Dendritic cell treated with granulocyte-macrophage colony-stimulating factor and Interleukin-4, amounts not matched to agents 40 ng/mL and 50 ng/mL, for 4 days (primary cell): ENCODE measurements around the gene FBXL7.

Source experiments
- H3K27ac Mint-ChIP-seq: one replicate; pipeline ENCODE4 v1.8.0; 2022; ENCODE audit warnings: mild to moderate bottlenecking, mixed read lengths
- H3K27me3 Mint-ChIP-seq: one replicate; pipeline ENCODE4 v1.8.0; 2022; ENCODE audit warnings: mild to moderate bottlenecking, mixed read lengths
- H3K36me3 Mint-ChIP-seq: one replicate; pipeline ENCODE4 v1.8.0; 2022; ENCODE audit warnings: low read depth, mixed read lengths
- H3K4me1 Mint-ChIP-seq: one replicate; pipeline ENCODE4 v1.8.0; 2022; ENCODE audit warnings: low read depth, mixed read lengths
- H3K4me3 Mint-ChIP-seq: one replicate; pipeline ENCODE4 v1.8.0; 2022; ENCODE audit warnings: mild to moderate bottlenecking, moderate library complexity, mixed read lengths
- H3K9me3 Mint-ChIP-seq: one replicate; pipeline ENCODE4 v1.8.0; 2022; ENCODE audit warnings: mixed read lengths
- intact Hi-C: fragments of 100-400 bp; cut with micrococcal nuclease; formaldehyde crosslinking; loops from one replicate; pipeline ENCODE4 v1.15.0; 2022

Gene FBXL7

DNA sequence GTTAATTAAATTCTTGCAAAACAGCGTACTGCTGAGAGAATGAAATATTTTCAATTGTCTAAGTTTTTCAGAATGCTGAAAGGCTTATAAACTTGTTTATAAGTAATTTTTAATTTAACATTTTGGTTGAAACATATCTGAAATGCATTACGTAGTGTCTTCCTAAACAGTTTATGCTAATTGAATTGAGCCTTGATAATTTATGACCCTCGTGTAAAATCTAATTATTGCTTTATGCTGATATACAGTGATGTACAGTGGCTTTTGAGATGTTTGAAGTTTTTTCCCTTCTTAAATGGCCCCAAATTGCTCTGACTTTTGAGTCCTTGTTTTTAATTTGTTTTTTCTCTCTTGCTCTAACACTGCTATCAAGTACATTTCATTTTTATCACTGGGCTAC, 262.7 kb downstream of the FBXL7 start:
- H3K27ac Mint-ChIP-seq, result no peak overlapping the region
- H3K4me3 Mint-ChIP-seq, result no peak overlapping the region
- H3K4me1 Mint-ChIP-seq, result no peaks in the 10 kb centered on the region
- no peaks in the 10 kb centered on the region for H3K36me3 Mint-ChIP-seq
- peaks cover 21% of the 10 kb centered on the region for H3K9me3 Mint-ChIP-seq
- H3K27me3 Mint-ChIP-seq, result no peaks in the 10 kb centered on the region
- intact Hi-C loops, result no loop called here

DNA sequence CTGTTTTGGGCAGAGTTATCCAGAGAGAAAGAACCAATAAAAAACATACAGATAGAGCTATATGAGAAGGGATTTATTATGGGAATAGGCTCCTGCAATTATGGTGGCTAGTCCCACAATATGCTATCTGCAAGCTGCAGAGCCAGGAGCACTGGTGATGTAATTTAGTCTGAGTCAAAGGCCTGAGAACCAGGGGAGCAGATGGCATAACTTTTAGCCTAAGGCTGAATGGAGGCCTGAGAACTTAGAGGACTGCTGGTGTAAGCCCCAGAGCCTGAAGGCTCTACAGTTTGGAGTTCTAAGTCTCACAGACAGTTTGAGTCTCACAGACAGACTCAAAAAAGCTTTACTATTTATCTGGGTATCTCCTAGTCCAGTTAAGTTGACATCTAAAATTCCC, 263.8 kb downstream of the FBXL7 start:
- H3K4me3 Mint-ChIP-seq, result no peak overlapping the region
- no peaks in the 10 kb centered on the region for H3K27me3 Mint-ChIP-seq
- no peaks in the 10 kb centered on the region for H3K4me1 Mint-ChIP-seq
- H3K9me3 Mint-ChIP-seq, result peaks cover 21% of the 10 kb centered on the region
- H3K27ac Mint-ChIP-seq, result no peak overlapping the region
- H3K36me3 Mint-ChIP-seq, result no peaks in the 10 kb centered on the region
- intact Hi-C loops, result no loop called here

DNA sequence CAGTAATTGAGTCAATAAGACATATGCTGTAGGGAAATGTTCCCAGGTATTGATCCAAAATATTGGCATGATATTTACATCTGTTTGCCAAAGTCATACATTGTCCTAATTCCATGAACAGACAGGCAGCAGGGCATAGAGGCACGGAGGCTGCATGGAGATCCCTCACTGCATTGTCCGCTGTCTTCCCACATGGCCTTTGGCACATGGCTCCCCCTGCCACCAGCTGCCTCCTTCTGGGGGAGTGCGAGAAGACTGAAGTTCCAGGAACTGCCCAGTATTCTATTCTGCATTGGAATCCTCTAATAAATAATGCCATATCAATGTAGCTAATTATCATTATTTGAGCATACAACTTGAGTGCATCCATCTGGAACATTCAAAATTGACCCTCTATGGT, 269.0 kb downstream of the FBXL7 start:
- Mint-ChIP-seq H3K4me1 (no peaks in the 10 kb centered on the region), H3K9me3 (peaks cover 36% of the 10 kb centered on the region), H3K27ac (no peak overlapping the region), H3K27me3 (no peaks in the 10 kb centered on the region), H3K4me3 (no peak overlapping the region), H3K36me3 (no peaks in the 10 kb centered on the region)
- intact Hi-C loops, result no loop called here

DNA sequence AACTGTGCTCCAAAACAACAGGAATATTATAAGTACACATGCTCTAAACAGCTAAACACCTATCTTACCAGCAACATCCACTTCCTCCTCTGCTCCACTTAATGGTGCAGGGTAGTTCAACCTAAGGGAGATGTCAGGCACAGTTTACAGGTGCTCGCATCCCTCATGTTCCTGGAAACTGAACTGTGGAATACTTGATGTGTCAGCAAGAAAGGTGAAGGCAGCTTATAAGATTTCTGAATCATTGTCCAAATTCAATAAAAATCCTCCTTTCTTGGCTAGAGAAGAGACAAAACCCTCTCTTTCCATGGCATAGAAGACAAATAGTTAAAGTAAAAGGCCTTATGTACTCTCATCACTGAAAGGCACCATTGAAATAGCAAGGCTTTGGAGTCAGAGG, 272.2 kb downstream of the FBXL7 start:
- Mint-ChIP-seq H3K4me1 (no peaks in the 10 kb centered on the region), H3K4me3 (no peak overlapping the region), H3K27ac (no peak overlapping the region), H3K36me3 (no peaks in the 10 kb centered on the region), H3K9me3 (peaks cover 33% of the 10 kb centered on the region), H3K27me3 (no peaks in the 10 kb centered on the region)
- intact Hi-C loops, result no loop called here

DNA sequence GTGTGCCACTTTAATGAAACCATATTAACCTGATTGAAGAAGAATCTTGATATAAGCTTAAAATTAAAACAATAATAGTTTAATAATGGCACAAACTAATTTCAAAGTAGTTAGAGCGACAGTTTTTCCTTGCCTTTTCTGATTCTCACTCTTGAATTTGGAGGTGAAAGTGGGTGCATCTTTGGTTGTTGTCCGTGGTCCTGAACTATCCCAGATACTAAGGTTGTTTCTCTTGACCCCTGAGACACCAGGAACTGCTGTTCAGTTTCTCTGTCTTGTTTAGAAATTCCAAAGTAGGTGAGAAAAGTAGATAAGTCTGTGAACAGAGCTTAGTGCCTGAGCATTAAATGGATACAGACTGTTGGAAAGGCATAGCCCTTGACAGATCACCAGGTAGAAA, 274.7 kb downstream of the FBXL7 start:
- intact Hi-C loops, result no loop called here
- H3K9me3 Mint-ChIP-seq, result peaks cover 47% of the 10 kb centered on the region
- H3K4me1 Mint-ChIP-seq, result no peaks in the 10 kb centered on the region
- no peak overlapping the region for H3K4me3 Mint-ChIP-seq
- no peaks in the 10 kb centered on the region for H3K27me3 Mint-ChIP-seq
- no peaks in the 10 kb centered on the region for H3K36me3 Mint-ChIP-seq
- no peak overlapping the region for H3K27ac Mint-ChIP-seq

DNA sequence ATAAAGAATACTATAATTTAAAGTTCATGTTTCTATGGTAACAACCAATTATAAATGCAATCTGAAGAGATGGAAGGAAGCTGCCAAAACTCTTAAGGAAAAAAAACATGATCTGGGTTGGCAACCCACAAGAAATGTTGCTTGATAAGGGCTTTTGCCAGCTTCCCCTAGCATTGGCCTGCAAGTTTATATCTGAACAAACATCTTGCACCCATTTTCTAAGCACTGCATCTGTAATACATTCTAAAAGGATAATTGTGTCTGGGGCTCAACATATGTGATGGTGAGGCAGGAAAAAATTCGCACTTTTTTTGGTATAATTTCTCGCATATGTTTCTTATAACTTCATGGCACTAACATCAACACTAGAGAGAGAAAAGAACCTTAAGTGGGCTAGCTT, 276.4 kb downstream of the FBXL7 start:
- Mint-ChIP-seq H3K9me3 (peaks cover 45% of the 10 kb centered on the region), H3K27me3 (no peaks in the 10 kb centered on the region), H3K4me1 (no peaks in the 10 kb centered on the region), H3K4me3 (no peak overlapping the region), H3K27ac (no peak overlapping the region), H3K36me3 (no peaks in the 10 kb centered on the region)
- intact Hi-C loops, result no loop called here

DNA sequence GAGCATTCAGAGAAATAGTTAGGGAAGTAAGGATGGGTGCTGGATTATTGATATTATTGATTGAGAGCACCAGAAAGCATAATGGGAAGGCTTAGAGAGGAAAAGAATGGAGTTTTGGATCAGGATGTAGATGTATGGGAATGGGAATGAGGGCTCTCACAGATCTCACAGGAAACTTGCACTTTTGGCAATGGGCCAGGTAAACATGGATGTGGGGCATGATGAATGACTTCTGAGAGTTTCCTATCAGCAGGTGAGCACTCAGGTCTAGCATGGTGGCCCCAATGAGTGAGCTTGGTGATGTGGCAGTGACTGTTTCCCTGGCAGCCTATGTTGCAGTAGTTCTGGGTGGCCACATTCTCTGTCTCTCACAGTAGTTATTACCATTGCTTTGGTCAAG, 283.8 kb downstream of the FBXL7 start:
- Mint-ChIP-seq H3K4me1 (no peaks in the 10 kb centered on the region), H3K36me3 (no peaks in the 10 kb centered on the region), H3K27me3 (no peaks in the 10 kb centered on the region), H3K4me3 (no peak overlapping the region), H3K9me3 (peaks cover 17% of the 10 kb centered on the region), H3K27ac (no peak overlapping the region)
- intact Hi-C loops, result no loop called here

DNA sequence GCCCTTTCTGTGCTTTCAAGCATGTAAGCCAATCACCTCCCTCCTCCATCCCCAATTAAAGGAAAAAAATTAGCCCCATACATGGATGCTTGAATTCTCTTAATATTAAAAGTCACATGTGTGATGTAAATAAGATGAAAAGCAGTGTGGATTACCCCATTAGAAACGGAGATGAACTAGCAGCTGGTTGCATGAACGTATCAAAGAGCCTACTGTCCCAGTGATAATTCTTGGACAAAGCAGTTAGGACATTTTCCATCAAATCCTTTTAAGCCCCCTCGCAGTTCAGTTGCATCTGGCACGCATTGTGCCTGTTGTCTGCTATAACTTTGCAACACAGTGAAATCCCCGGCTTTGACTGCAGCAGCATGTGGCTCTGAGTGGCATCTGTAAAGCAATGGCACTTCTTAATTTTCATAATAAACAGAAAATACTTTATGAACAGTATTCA, 285.6 kb downstream of the FBXL7 start:
- no peak overlapping the region for H3K4me3 Mint-ChIP-seq

DNA sequence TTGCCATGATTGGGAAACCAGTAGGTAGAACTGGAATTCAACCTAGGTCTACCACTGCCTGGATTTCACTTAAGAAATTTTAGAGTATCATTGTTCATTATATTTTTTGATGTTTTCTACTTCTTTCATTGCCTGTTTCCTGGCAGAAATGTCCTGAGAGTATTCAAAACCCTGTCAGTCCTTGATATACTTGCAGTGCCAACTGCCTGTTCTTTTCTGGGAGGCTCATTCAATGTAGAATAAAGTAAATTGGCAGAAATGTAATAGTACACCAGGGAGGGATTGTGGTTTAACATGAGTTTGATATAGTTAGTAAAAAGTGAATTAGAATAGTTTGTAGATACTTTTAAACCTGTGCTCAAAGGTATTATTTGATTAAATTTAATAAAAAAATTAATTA, 286.3 kb downstream of the FBXL7 start:
- H3K9me3 Mint-ChIP-seq, result peaks cover 3% of the 10 kb centered on the region

More for the DNA sequence above, 285.6 kb downstream of the FBXL7 start:
- H3K36me3 Mint-ChIP-seq, result no peaks in the 10 kb centered on the region
- intact Hi-C loops, result no loop called here
- H3K4me1 Mint-ChIP-seq, result no peaks in the 10 kb centered on the region
- H3K9me3 Mint-ChIP-seq, result peaks cover 11% of the 10 kb centered on the region
- no peaks in the 10 kb centered on the region for H3K27me3 Mint-ChIP-seq
- H3K27ac Mint-ChIP-seq, result no peak overlapping the region

DNA sequence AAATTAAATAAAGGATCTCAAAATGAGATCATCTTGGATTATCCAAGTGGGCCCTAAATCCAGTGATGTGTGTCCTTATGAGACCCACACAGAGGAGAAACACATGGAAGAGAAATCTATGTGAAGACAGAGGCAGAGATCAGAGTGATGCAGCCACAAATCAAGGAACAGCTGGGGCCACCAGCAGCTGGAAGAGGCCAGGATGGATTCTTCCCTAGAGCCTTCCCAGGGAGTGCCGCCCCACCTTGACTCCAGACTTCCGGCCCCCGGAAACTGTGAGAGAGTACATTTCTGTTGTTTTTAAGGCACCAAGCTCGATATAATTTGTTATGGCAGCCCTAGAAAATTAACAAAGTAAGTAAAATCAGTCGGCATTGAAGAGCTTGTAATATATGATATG, 286.9 kb downstream of the FBXL7 start:
- Mint-ChIP-seq H3K27ac (no peak overlapping the region), H3K36me3 (no peaks in the 10 kb centered on the region), H3K4me1 (no peaks in the 10 kb centered on the region), H3K27me3 (no peaks in the 10 kb centered on the region), H3K9me3 (no peaks in the 10 kb centered on the region), H3K4me3 (no peak overlapping the region)
- intact Hi-C loops, result no loop called here

More for the DNA sequence above, 286.3 kb downstream of the FBXL7 start:
- Mint-ChIP-seq H3K27ac (no peak overlapping the region), H3K27me3 (no peaks in the 10 kb centered on the region), H3K4me3 (no peak overlapping the region), H3K36me3 (no peaks in the 10 kb centered on the region), H3K4me1 (no peaks in the 10 kb centered on the region)
- intact Hi-C loops, result no loop called here

DNA sequence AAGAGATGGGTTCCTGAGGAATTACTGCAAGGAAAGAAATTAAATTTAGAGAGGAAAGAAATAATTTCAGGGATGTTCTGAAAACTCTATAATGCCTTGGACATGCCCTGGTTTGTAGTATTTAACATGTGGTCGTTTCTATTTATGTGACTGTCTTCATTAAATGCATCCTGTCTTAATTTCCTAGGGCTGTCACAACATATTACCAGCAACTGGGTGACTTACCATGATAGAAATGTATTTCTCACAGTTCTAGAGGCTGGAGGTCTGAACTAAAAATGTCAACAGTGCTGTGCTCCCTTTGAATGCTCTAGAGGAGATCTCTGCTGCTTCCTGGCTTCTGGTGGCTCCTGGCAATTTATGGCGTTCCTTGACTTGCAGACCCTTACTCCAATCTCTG, 287.7 kb downstream of the FBXL7 start:
- intact Hi-C loops, result no loop called here
- Mint-ChIP-seq H3K27me3 (no peaks in the 10 kb centered on the region), H3K9me3 (no peaks in the 10 kb centered on the region), H3K4me1 (no peaks in the 10 kb centered on the region), H3K4me3 (no peak overlapping the region), H3K36me3 (no peaks in the 10 kb centered on the region), H3K27ac (no peak overlapping the region)

DNA sequence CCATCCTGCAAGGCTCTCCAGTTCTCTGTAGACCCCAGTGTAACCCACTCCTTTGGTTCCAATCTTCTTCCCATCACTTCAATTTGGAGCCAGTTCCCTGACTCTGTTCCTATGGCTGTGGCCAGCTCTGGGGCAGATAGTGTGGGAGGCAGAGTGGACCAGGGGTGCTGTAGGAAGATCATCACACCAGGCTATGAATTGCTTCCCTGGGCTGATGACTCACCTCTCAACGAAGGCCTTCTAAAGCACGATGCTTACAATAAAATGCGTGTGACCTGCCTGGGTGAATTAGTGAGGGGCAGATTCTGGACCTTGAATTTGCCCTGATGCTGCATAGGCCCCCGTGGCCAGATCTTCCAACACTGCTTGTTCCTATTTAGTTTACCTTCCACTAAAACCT, 289.7 kb downstream of the FBXL7 start:
- Mint-ChIP-seq H3K4me3 (no peak overlapping the region), H3K9me3 (no peaks in the 10 kb centered on the region), H3K36me3 (no peaks in the 10 kb centered on the region), H3K27me3 (no peaks in the 10 kb centered on the region), H3K4me1 (no peaks in the 10 kb centered on the region), H3K27ac (no peak overlapping the region)
- intact Hi-C loops, result no loop called here

DNA sequence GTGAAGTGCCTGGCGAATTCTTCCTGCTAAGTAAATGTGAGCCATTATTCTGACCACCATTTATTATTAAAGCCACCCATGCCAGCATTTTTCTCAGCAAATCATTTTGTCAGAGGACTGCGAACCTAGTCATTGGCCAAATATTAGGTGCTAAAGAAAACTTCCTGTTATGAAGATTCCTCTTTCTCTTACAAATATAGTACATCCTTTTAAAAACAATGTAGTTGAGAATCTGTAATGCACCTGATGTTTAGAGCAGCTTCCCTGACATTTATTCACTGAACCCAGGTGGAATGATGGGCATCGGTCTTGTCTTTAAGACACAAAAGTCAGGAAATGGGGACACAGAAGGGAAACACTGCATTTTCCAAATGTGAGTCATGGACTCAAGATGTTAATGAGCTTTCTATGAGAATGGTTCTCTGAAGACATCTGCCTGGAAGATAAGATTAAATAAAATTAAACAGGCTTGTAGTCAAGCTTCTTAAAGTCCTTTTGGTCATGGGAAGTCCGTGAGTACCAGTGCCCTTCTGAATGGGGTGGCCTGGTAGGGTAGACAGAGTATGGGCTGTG, 290.6 kb downstream of the FBXL7 start:
- Mint-ChIP-seq H3K27me3 (no peaks in the 10 kb centered on the region), H3K9me3 (no peaks in the 10 kb centered on the region), H3K27ac (no peak overlapping the region), H3K4me1 (no peaks in the 10 kb centered on the region), H3K36me3 (no peaks in the 10 kb centered on the region), H3K4me3 (no peak overlapping the region)
- intact Hi-C loops, result no loop called here

DNA sequence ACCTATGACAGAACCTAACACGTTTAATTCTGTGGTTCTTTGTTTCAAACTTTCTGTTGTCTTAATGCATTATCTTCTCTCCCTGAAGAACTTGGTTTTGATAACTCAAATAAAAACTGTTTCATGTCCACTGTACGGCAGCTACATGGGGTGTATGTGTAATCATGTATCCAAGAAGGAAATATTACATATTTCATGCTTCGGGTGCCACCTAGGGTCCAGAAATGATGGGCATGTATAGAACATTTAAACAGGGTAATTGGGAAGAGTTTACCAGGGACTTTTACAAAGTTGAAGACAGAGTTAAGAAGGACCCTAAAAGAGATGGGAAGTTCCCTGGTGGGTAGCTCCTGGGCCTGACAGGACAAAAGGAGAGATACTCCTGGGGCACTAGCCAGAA, 291.3 kb downstream of the FBXL7 start:
- intact Hi-C loops, result no loop called here
- Mint-ChIP-seq H3K27ac (no peak overlapping the region), H3K9me3 (no peaks in the 10 kb centered on the region)

DNA sequence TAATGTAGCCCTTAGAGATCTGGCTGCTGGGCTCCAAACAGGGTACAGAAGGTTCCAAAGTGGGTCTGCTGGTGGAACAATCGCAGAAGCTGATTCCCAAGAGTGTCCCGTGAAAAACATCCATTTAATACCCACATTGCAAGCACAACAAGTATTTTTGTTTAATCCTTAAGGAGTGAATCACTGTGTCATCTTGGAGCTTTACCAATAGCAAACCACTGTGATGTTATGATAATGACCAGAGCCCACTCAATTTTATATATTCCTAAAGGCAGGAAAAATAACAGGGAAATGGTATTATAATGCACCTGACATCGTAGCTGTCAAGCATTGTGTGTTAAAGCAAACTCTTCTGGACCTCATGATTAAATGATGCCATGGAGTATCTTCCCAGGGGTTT, 291.9 kb downstream of the FBXL7 start:
- no peak overlapping the region for H3K4me3 Mint-ChIP-seq
- H3K36me3 Mint-ChIP-seq, result no peaks in the 10 kb centered on the region
- H3K4me1 Mint-ChIP-seq, result no peaks in the 10 kb centered on the region
- no peaks in the 10 kb centered on the region for H3K27me3 Mint-ChIP-seq
- no peak overlapping the region for H3K27ac Mint-ChIP-seq
- intact Hi-C loops, result no loop called here
- H3K9me3 Mint-ChIP-seq, result no peaks in the 10 kb centered on the region

More for the DNA sequence above, 291.3 kb downstream of the FBXL7 start:
- Mint-ChIP-seq H3K4me1 (no peaks in the 10 kb centered on the region), H3K36me3 (no peaks in the 10 kb centered on the region), H3K4me3 (no peak overlapping the region), H3K27me3 (no peaks in the 10 kb centered on the region)
